Cerebellar cortex (tissue), 1 donor: Measurements from ENCODE around the gene AK9.
"Not testable (repeated sequence)": the region's sequence is repeated elsewhere in the genome, so short reads cannot be mapped to it uniquely, and the experiment has no call there.

ENCODE experiments used
- DNase-seq: peaks from one replicate; pipeline ENCODE4 v3.0.0-alpha.2; 2015; ENCODE audit warnings: low spot score

Gene AK9

GRCh38 chr6:109690737-109691621 lies at the start of gene AK9, which contains the start of gene FIG4:
Gene AK9 (minus strand): TSS chr6:109691202. CDS start chr6:109675745, 15,457 bp downstream.
Gene FIG4 (plus strand): TSS chr6:109691296. CDS start chr6:109691436, 140 bp downstream.
- peak; percentile 97 for DNase-seq

- no peak for DNase-seq
Observed at GRCh38 chr6:109740787-109741186, 49.8 kb upstream of the AK9 start.

- no peak for DNase-seq
Observed at GRCh38 chr6:109739686-109740085, 48.7 kb upstream of the AK9 start.

GRCh38 chr6:109738667-109739066 lies 47.7 kb upstream of the AK9 start:
- DNase-seq: no peak

- no peak for DNase-seq
Observed at GRCh38 chr6:109738255-109738654, 47.3 kb upstream of the AK9 start.

- no peak for DNase-seq
Observed at GRCh38 chr6:109736273-109737025, 45.4 kb upstream of the AK9 start.

GRCh38 chr6:109725250-109725649 lies 34.2 kb upstream of the AK9 start:
- not testable (repeated sequence) for DNase-seq

GRCh38 chr6:109722564-109723254 lies 31.7 kb upstream of the AK9 start:
- DNase-seq: no peak

GRCh38 chr6:109722011-109722410 lies 31.0 kb upstream of the AK9 start:
- no peak for DNase-seq

GRCh38 chr6:109720311-109720710 lies 29.3 kb upstream of the AK9 start:
- no peak for DNase-seq

GRCh38 chr6:109718991-109719390 lies 28.0 kb upstream of the AK9 start:
- DNase-seq: no peak

- DNase-seq: no peak
Observed at GRCh38 chr6:109717971-109718370, 27.0 kb upstream of the AK9 start.

- no peak for DNase-seq
Observed at GRCh38 chr6:109715616-109716015, 24.6 kb upstream of the AK9 start.

GRCh38 chr6:109714611-109715010 lies 23.6 kb upstream of the AK9 start:
- no peak for DNase-seq

- DNase-seq: no peak
Observed at GRCh38 chr6:109714166-109714565, 23.2 kb upstream of the AK9 start.

GRCh38 chr6:109713097-109713496 lies 22.1 kb upstream of the AK9 start:
- DNase-seq: no peak

- DNase-seq: not testable (repeated sequence)
Observed at GRCh38 chr6:109708099-109708498, 17.1 kb upstream of the AK9 start.

- no peak for DNase-seq
Observed at GRCh38 chr6:109706513-109706912, 15.5 kb upstream of the AK9 start.

GRCh38 chr6:109705258-109705657 lies 14.3 kb upstream of the AK9 start:
- DNase-seq: peak; percentile 94

- DNase-seq: no peak
Observed at GRCh38 chr6:109702791-109703190, 11.8 kb upstream of the AK9 start.

- no peak for DNase-seq
Observed at GRCh38 chr6:109701774-109702173, 10.8 kb upstream of the AK9 start.

- DNase-seq: peak; percentile 16
Observed at GRCh38 chr6:109701221-109701620, 10.2 kb upstream of the AK9 start.
